ENCODE results near the gene TMEM231.

Gene TMEM231

DNA sequence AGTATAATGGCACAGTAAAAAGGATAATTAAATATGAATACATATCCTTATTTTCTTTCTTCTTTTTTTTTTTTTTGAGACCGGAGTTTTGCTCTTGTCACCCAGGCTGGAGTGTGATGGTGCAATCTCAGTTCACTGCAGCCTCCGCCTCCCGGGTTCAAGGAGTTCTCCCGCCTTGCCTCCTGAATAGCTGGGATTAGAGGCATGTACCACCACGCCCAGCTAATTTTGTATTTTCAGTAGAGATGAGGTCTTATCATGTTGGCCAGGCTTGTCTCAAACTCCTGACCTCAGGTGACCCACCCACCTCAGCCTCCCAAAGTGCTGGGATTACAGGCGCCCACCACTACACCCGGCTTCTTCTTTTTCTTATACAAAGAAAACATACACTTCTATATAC lies 22.2 kb upstream of the TMEM231 start:
- CTCF ChIA-PET = no interaction called here
- Mint-ChIP-seq H3K4me1 (peaks cover 4% of the 10 kb centered on the region), H3K9me3 (no peaks in the 10 kb centered on the region), H3K36me3 (peaks cover 40% of the 10 kb centered on the region), H3K27me3 (no peaks in the 10 kb centered on the region), H3K4me3 (no peak overlapping the region), H3K27ac (no peak overlapping the region)
- DNase-seq = no peak

DNA sequence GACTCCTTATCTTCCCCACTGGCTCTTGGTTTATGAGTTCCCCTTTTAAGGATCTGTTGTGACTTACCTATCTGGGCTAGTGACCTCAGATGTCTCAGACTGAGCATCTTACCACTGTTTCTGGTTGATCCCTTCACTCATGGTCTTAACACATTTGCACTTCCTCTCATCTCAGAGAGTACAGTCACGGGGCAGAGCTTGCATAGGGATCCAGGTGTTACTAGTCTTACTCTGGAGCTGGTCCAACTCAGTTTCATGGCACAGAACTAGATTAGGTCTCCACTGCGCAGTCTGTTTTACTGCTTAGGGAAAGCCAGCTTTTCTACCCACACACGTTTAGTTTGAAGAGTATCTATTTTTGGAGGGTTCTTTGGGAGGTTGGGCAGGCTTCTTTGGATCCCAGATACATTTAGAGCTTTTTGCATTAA lies 20.3 kb upstream of the TMEM231 start:
- H3K4me1 Mint-ChIP-seq = peaks cover 4% of the 10 kb centered on the region
- H3K27me3 Mint-ChIP-seq = no peaks in the 10 kb centered on the region
- no peak overlapping the region for H3K4me3 Mint-ChIP-seq
- H3K27ac Mint-ChIP-seq = no peak overlapping the region
- no peak for DNase-seq
- H3K9me3 Mint-ChIP-seq = no peaks in the 10 kb centered on the region
- peaks cover 52% of the 10 kb centered on the region for H3K36me3 Mint-ChIP-seq
- CTCF ChIA-PET = no interaction called here

DNA sequence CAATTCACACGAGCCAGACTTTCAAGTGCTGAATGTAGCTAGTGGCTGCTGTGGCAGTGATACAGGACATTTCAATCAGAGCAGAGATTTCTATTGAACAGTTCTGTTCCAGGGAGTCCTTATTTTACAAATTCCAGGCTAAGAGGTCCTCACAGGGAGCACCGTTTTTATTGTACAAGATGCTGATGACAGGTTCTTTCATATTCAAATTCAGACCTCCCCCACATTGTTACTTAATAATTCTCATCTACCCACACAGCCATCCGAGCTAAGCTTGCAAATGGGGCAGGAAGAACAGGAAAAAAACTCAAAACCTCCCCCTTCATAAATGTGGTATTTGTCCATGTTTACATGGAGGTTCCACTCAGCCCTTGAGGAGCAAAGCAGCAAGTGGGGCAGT lies 19.9 kb upstream of the TMEM231 start:
- peaks cover 7% of the 10 kb centered on the region for H3K4me1 Mint-ChIP-seq
- no peak overlapping the region for H3K27ac Mint-ChIP-seq
- DNase-seq = no peak
- H3K27me3 Mint-ChIP-seq = no peaks in the 10 kb centered on the region
- no peaks in the 10 kb centered on the region for H3K9me3 Mint-ChIP-seq
- peaks cover 56% of the 10 kb centered on the region for H3K36me3 Mint-ChIP-seq
- H3K4me3 Mint-ChIP-seq = no peak overlapping the region
- CTCF ChIA-PET = no interaction called here

DNA sequence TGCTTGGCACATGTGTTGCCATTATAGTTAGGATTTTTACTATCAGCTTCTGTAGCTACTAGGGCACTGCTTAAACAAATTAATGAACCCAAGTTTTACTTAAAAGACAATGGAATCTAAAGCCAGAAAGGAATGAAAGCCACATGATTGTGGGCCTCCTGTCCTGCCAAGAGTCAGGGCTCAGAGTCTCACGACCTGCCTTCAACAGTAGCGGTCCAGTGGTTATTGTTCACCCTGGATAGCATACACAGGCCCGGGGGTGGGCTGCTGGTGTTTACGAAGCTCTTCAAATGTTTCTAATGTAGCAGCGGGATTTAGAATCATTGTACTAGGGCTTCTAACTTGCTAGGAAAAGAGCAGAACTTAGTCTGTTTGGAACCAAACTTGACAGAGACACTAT lies 17.9 kb upstream of the TMEM231 start:
- DNase-seq = no peak
- Mint-ChIP-seq H3K36me3 (peaks cover 64% of the 10 kb centered on the region), H3K4me3 (no peak overlapping the region), H3K9me3 (no peaks in the 10 kb centered on the region), H3K27me3 (no peaks in the 10 kb centered on the region), H3K4me1 (peaks cover 13% of the 10 kb centered on the region), H3K27ac (no peak overlapping the region)
- CTCF ChIA-PET = interaction anchor here (1.2 to 1.4 kb wide), 2 partner anchors 9 to 47 kb away, joined by 3 read pairs; no protein-coding TSS in a partner anchor

GRCh38 chr16:75572864-75573542 lies 17.0 kb upstream of the TMEM231 start:
- no peaks in the 10 kb centered on the region for H3K9me3 Mint-ChIP-seq
- no peak for DNase-seq
- CTCF ChIA-PET = interaction anchor here (1.4 kb wide), 1 partner anchor 48 kb away, joined by 3 read pairs; no protein-coding TSS in a partner anchor
- H3K27ac Mint-ChIP-seq = no peak overlapping the region
- peaks cover 64% of the 10 kb centered on the region for H3K36me3 Mint-ChIP-seq
- H3K4me3 Mint-ChIP-seq = no peak overlapping the region
- peaks cover 12% of the 10 kb centered on the region for H3K4me1 Mint-ChIP-seq
- no peaks in the 10 kb centered on the region for H3K27me3 Mint-ChIP-seq

DNA sequence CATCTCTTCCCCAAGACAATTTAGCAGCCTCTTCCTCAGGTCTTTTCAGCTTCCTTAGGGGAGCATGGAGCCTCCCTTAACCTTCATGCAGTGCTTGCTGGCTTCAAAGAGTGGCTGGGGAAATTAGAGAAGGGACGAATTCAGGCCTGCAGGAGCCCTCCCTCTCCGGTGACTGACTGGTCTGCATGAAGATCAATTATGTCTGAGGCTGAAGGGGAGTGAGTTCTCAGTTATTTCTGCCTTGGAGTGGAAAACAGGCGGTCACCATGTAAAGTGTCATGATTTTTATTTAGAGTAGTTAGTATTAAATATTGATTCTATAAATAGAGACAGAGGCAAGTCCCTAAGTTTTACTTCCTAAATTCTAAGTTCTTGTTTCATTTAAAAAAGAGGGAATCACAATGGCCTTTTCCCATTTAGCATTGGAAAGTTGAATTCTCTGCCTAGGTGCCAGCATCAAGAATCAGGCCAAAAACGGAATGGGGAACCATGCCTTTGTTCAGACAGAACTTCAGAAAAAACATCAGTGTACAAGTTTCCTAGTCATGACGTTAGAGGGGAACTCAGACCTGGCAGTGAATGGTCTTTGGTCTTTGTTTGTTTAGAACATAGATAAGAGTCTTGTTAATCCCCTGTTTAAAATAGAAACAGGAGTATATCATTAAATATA lies 14.5 kb upstream of the TMEM231 start:
- H3K4me3 Mint-ChIP-seq = no peak overlapping the region
- H3K4me1 Mint-ChIP-seq = peaks cover 27% of the 10 kb centered on the region
- H3K27me3 Mint-ChIP-seq = no peaks in the 10 kb centered on the region
- peaks cover 51% of the 10 kb centered on the region for H3K36me3 Mint-ChIP-seq
- H3K9me3 Mint-ChIP-seq = no peaks in the 10 kb centered on the region
- H3K27ac Mint-ChIP-seq = no peak overlapping the region
- no peak for DNase-seq
- CTCF ChIA-PET = interaction anchor here (1.4 kb wide), 1 partner anchor 49 kb away, joined by 3 read pairs; no protein-coding TSS in a partner anchor

GRCh38 chr16:75567911-75568310 lies 11.9 kb upstream of the TMEM231 start:
- Mint-ChIP-seq H3K4me3 (peak overlapping the region; percentile 86), H3K4me1 (peaks cover 35% of the 10 kb centered on the region), H3K27ac (peak overlapping the region; percentile 24), H3K27me3 (peaks cover 9% of the 10 kb centered on the region), H3K9me3 (no peaks in the 10 kb centered on the region), H3K36me3 (peaks cover 37% of the 10 kb centered on the region)
- no peak for DNase-seq
- CTCF ChIA-PET = interaction anchor here (1.4 kb wide), 1 partner anchor 103 kb away, joined by 4 read pairs; no protein-coding TSS in a partner anchor

GRCh38 chr16:75566758-75567255 lies 10.8 kb upstream of the TMEM231 start:
- Mint-ChIP-seq H3K9me3 (no peaks in the 10 kb centered on the region), H3K27ac (peak overlapping the region; percentile 79), H3K36me3 (peaks cover 28% of the 10 kb centered on the region), H3K27me3 (peaks cover 9% of the 10 kb centered on the region), H3K4me3 (peak overlapping the region; percentile 86), H3K4me1 (peaks cover 35% of the 10 kb centered on the region)
- peak; percentile 57 for DNase-seq
- CTCF ChIA-PET = interaction anchor here (2.0 kb wide), 1 partner anchor 50 kb away, joined by 6 read pairs; no protein-coding TSS in a partner anchor

GRCh38 chr16:75566040-75566757 lies 10.1 kb upstream of the TMEM231 start, which contains the start of gene GABARAPL2:
Gene GABARAPL2 (plus strand): TSS chr16:75566379. CDS start chr16:75566487, 108 bp downstream.
- peak within 1 kb of the TSS; percentile 87 for H3K27ac Mint-ChIP-seq
- H3K4me3 Mint-ChIP-seq = peak within 1 kb of the TSS; percentile 86
- peaks cover 25% of the 10 kb centered on the region for H3K36me3 Mint-ChIP-seq
- no peaks in the 10 kb centered on the region for H3K9me3 Mint-ChIP-seq
- peaks cover 33% of the 10 kb centered on the region for H3K4me1 Mint-ChIP-seq
- DNase-seq = peak; percentile 94
- peaks cover 9% of the 10 kb centered on the region for H3K27me3 Mint-ChIP-seq
- CTCF ChIA-PET = interaction anchor here (1.3 to 2.0 kb wide), 2 partner anchors 49 to 55 kb away, joined by 6 to 7 read pairs; no protein-coding TSS in a partner anchor

DNA sequence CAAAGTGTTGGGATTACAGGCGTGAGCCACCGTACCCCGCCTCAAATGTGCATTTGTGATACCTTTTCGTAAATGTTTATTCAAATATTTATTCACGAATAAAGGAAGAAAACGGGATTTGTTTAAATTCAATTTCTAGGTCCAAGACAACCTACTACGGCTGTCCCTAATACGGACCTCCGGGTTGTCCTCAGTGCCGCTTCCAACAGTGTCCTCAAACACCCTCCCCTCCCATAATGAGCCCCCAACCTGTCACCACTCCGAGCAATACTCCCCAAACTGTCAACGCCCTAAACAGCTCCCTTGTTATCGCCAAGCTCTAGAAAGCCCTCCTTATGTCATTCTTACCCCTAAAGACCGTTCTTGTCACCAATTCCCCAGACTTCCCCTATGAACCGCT lies 9.6 kb upstream of the TMEM231 start:
- Mint-ChIP-seq H3K4me1 (peaks cover 33% of the 10 kb centered on the region), H3K27me3 (peaks cover 14% of the 10 kb centered on the region), H3K27ac (peak overlapping the region; percentile 87), H3K4me3 (peak overlapping the region; percentile 86), H3K36me3 (peaks cover 22% of the 10 kb centered on the region), H3K9me3 (no peaks in the 10 kb centered on the region)
- DNase-seq = no peak
- CTCF ChIA-PET = interaction anchor here (0.8 to 2.0 kb wide), 4 partner anchors 10 to 56 kb away, joined by 3 to 7 read pairs (median 5); partner anchors contain the start of gene TMEM231

DNA sequence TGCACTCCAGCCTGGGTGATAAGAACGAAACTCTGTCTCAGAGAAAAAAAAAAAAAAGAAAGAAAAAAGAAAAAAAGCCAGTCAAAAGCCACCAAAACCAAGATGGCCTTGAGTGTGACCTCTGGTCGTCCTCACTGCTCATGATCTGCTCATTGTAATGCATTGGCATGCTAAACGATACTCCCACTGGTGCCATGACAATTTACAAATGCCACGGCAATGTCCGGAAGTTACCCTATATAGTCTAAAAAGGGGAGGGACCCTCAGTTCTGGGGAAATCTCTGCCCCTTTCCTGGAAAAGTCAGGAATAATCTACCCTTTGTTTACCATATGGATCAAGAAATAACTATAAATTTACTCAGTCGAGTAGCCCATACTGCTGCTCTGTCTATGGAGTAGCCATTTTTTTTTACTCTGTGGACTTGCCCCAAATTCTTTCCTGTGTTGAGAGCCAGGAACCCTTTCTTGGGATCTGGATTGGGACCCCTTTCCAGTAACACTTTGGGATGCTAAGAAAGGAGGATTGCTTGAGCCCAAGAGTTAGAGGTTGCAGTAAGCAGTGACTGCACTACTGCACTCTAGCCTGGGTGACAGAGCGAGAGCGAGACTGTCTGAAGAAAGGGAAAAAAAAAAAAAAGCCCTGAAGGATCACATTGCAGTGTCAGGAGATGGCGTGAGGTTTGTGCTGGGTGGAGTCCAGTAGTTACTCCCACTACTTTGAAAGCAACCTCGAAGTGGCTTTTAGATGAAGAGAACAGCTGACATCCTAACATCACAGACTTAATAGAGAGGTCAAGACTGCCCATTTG lies 3.7 kb upstream of the TMEM231 start:
- no peak for DNase-seq
- CTCF ChIA-PET = interaction anchor here (1.1 kb wide), 1 partner anchor 10 kb away, joined by 3 read pairs; no protein-coding TSS in a partner anchor
- Mint-ChIP-seq H3K27me3 (peaks cover 30% of the 10 kb centered on the region), H3K4me3 (no peak overlapping the region), H3K27ac (no peak overlapping the region), H3K4me1 (peaks cover 13% of the 10 kb centered on the region), H3K36me3 (peaks cover 2% of the 10 kb centered on the region), H3K9me3 (no peaks in the 10 kb centered on the region)

DNA sequence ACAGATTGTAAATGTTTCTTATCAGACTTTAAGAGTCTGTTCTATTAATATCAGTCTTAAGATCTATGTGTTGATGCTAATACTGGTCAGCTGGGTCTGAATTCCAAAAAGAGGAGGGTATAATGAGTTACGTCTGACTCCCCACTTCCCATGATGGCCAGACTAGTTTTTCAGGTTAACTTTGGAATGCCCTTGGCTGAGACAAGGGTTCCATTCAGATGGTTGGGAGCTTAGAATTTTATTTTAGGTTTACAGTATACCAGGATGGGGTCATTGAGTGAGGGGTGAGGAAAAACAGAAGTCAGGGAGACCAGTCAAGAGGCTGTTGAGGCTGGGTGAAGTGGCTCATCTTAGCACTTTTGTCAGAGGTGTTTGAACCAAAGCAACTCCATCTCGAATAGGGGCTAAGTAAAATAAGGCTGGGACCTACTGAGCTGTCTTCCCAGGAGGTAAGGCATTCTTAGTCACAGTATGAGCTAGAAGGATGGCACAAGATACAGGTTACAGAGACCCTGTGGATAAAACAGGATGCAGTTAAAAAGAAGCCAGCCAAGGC lies 2.9 kb upstream of the TMEM231 start:
- no peak overlapping the region for H3K27ac Mint-ChIP-seq
- peaks cover 34% of the 10 kb centered on the region for H3K27me3 Mint-ChIP-seq
- H3K4me1 Mint-ChIP-seq = peaks cover 16% of the 10 kb centered on the region
- no peak for DNase-seq
- H3K4me3 Mint-ChIP-seq = no peak overlapping the region
- peaks cover 2% of the 10 kb centered on the region for H3K36me3 Mint-ChIP-seq
- H3K9me3 Mint-ChIP-seq = no peaks in the 10 kb centered on the region
- CTCF ChIA-PET = interaction anchor here (0.5 to 1.1 kb wide), 2 partner anchors 9 to 94 kb away, joined by 3 read pairs; no protein-coding TSS in a partner anchor

DNA sequence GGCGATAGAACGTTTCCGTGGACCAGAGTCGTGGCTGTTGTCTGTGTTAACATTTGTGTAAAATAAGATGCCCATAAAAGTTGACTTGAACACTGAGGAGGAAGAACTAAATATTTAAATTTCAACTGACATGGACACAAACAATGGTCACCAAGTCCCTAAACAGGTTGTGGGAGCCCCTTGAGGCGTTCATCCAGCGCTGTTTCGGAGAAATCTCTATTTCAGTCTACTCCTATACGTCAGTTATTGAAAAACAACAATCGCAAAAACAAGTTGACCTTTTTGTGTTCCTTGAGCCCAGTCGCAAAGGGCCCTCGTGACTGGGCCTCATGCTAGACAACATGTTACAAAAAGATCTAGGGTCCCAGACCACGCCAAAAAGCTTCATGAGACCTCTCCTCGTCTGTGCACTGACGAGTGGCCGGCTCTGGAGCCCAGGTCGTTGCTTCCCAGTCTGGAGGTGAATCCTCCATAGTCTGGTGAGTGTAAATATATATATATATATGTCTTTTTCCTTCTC lies 439 bp upstream of the TMEM231 start:
- Mint-ChIP-seq H3K9me3 (no peaks in the 10 kb centered on the region), H3K4me1 (peaks cover 20% of the 10 kb centered on the region), H3K36me3 (peaks cover 2% of the 10 kb centered on the region), H3K4me3 (peak overlapping the region; percentile 81), H3K27me3 (peaks cover 41% of the 10 kb centered on the region), H3K27ac (peak overlapping the region; percentile 80)
- CTCF ChIA-PET = interaction anchor here (0.8 to 1.6 kb wide), 4 partner anchors 9 to 91 kb away, joined by 4 to 5 read pairs (median 4); no protein-coding TSS in a partner anchor
- DNase-seq = no peak

All from activated naive CD4-positive, alpha-beta T cell treated with anti-CD3 and anti-CD28 coated beads, Interleukin-2, amount 10 ng/mL, durations not matched to agents 7 days and 5 days (primary cell).